Mucosa of descending colon (tissue), 3 donors: ENCODE measurements around the gene IRF9. TPM values are rescaled to one million over a fixed set of nuclear protein-coding genes. Genes with fewer than 3 reads are reported as not detected.
A peak's percentile ranks its signal among the peaks of the same experiment; 100 is the strongest.

Experiments used
- ATAC-seq: fragments of 200-7000 bp; cut with Tn5 transposase; one replicate; pipeline ENCODE4 v1.9.1; 2020; ENCODE audit warnings: mild to moderate bottlenecking, moderate library complexity
- DNase-seq, 3 donors: peaks; one replicate each; pipeline ENCODE4 v3.0.0-alpha.2; 2020
- H3K36me3 ChIP-seq: fragments of 200-600 bp; one replicate; pipeline ENCODE4 v1.8.0; 2021; ENCODE audit warnings: low read depth, mild to moderate bottlenecking
- H3K4me1 ChIP-seq: fragments of 200-600 bp; one replicate; pipeline ENCODE4 v1.8.0; 2021; ENCODE audit warnings: low read depth, mild to moderate bottlenecking
- H3K4me3 ChIP-seq: fragments of 200-600 bp; one replicate; pipeline ENCODE4 v1.8.0; 2021; ENCODE audit warnings: mild to moderate bottlenecking
- H3K9me3 ChIP-seq: fragments of 200-600 bp; one replicate; pipeline ENCODE4 v1.8.0; 2021; ENCODE audit warnings: mild to moderate bottlenecking
- CTCF ChIP-seq: fragments of 200-600 bp; IDR thresholded peaks from one replicate; pipeline ENCODE4 v1.8.0; 2022; ENCODE audit warnings: antibody characterized with exemption, mild to moderate bottlenecking
- intact Hi-C, 2 donors: fragments of 100-400 bp; cut with DNase I in 1 of 2; cut with micrococcal nuclease in 1 of 2; formaldehyde crosslinking; loops; one replicate each; pipeline versions ENCODE4 v1.11.0 to v1.11.1; 2022; cut with DNase I, micrococcal nuclease
- total RNA-seq, 3 donors: library from RNA; stranded (reverse); fragmentation: NEBNext Ultra II Directional in 2 of 3; extraction: Animal tissue kit (Norgen Biotek cat#: 25700) in 2 of 3; gene quantifications; one replicate each; pipeline versions ENCODE4 v1.2.1 to v1.2.4, GENCODE V29; 2021 to 2023
- donor health status: DM: no; HTN: no; CAD: no; lungs with moderate emphysema.
- donor health status: DM: no; HTN: no; CAD: no.
- donor health status: DM: no; HTN: yes; CAD: no.

The IRF9 gene
- total RNA-seq, 3 donors from 2014 or later = 78.7 to 119 (median 103) TPM

DNA sequence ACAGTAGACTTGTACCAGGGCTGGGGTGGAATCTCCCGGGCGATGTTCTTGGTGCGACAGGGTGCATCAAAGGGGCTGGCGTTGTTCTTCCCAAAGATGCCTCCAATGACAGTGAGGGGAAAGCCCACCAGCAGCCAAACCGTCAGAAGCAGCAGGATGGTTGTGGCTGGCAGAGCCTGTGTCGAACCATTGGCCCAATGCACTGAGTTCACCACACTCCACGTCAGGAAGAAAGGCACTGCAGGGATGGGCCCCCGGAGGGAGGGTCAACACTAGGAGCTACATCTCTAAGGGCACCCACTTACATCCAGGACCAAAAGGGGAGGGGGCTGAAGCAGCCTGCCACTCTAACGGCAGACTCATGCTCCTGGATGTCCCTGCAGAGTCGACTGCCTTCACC lies 29.4 kb downstream of the IRF9 start:
- DNase-seq = no peak
- H3K4me1 ChIP-seq = peaks cover 12% of the 10 kb centered on the region
- H3K9me3 ChIP-seq = no peaks in the 10 kb centered on the region
- H3K4me3 ChIP-seq = no peak overlapping the region
- no peak for TF ChIP-seq CTCF
- intact Hi-C loops = no loop called here
- no peaks in the 10 kb centered on the region for H3K36me3 ChIP-seq
- no peak for ATAC-seq

- intact Hi-C loops = no loop called here
- H3K9me3 ChIP-seq = no peaks in the 10 kb centered on the region
- H3K4me1 ChIP-seq = peaks cover 16% of the 10 kb centered on the region
- no peak overlapping the region for H3K4me3 ChIP-seq
- ATAC-seq = no peak
- TF ChIP-seq CTCF = no peak
- no peaks in the 10 kb centered on the region for H3K36me3 ChIP-seq
- no peak for DNase-seq
Measured at GRCh38 chr14:24192933-24193332, 31.9 kb downstream of the IRF9 start.

GRCh38 chr14:24194186-24194872 lies 33.3 kb downstream of the IRF9 start:
- Histone ChIP-seq H3K4me3 (no peak overlapping the region), H3K36me3 (no peaks in the 10 kb centered on the region), H3K4me1 (peaks cover 25% of the 10 kb centered on the region), H3K9me3 (no peaks in the 10 kb centered on the region)
- no peak for DNase-seq
- ATAC-seq = no peak
- intact Hi-C loops = no loop called here
- no peak for TF ChIP-seq CTCF

DNA sequence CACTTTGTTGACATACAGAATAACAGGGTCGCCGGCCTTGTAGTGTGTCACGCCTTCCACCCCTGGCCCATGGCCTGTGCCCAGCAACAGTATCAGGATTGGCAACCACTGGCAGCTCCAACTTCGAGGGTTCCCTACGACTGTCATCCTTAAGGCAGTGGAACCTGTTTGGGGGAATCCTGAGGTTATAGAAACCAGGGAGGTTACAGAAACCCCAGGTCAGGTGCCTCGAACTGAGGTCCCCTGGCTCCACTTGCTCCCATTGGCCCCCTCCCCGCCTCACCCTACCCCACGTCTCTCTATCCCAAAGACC lies 33.8 kb downstream of the IRF9 start:
- intact Hi-C loops = no loop called here

GRCh38 chr14:24195186-24196070 lies 34.4 kb downstream of the IRF9 start, which contains the start of gene TM9SF1:
Gene TM9SF1, minus strand, starts transcription at chr14:24195441. Its CDS starts 422 bp downstream, at chr14:24195019.
- intact Hi-C loops = no loop called here
- TF ChIP-seq CTCF = no peak
- H3K4me3 ChIP-seq = peak within 1 kb of the TSS; percentile 82
- peak; percentile 90 to 94 (median 92) for DNase-seq
- no peaks in the 10 kb centered on the region for H3K9me3 ChIP-seq
- ATAC-seq = peak; percentile 96
- H3K36me3 ChIP-seq = no peaks in the 10 kb centered on the region
- peaks cover 25% of the 10 kb centered on the region for H3K4me1 ChIP-seq

More for the DNA sequence above, 33.8 kb downstream of the IRF9 start:
- Histone ChIP-seq H3K9me3 (no peaks in the 10 kb centered on the region), H3K4me1 (peaks cover 25% of the 10 kb centered on the region), H3K4me3 (peak overlapping the region; percentile 82), H3K36me3 (no peaks in the 10 kb centered on the region)
- DNase-seq (no peak), ATAC-seq (no peak)
- no peak for TF ChIP-seq CTCF
